Endothelial cell of umbilical vein (primary cell): ENCODE results near the gene APLP2. TPM values are rescaled to one million over a fixed set of nuclear protein-coding genes. Genes with fewer than 3 reads are reported as not detected.

Experiments used
- BruUV-seq: library from RNA; stranded (reverse); fragments of 400-500 nt; replicated peaks from 2 replicates; lab custom pipeline; 2021; lab: Mats Ljungman, UMichigan
- CTCF ChIA-PET: fragments of 300-600, 350-600 bp; sonication (Branson Sonifier 250); formaldehyde crosslinking; loops from one replicate; lab custom pipeline; 2021; ENCODE audit warnings: antibody characterized with exemption, inconsistent platforms; lab: Charles Lee
- POLR2A ChIA-PET: fragments of 300-600, 350-600 bp; sonication (Branson Sonifier 250); formaldehyde crosslinking; loops from one replicate; lab custom pipeline; 2021; ENCODE audit warnings: antibody characterized with exemption, inconsistent platforms; lab: Charles Lee
- DNase-seq: peaks from one replicate; pipeline ENCODE4 v3.0.0-alpha.2; 2011; ENCODE audit warnings: low read depth, low spot score
- FAIRE-seq: peaks from 2 replicates; lab custom pipeline; 2011; peaks lifted over from hg19 to GRCh38; lab: Jason Lieb, UNC
- H2AFZ ChIP-seq: 2 replicates; pipeline ENCODE4 v1.6.0; 2012; ENCODE audit warnings: low read depth, low read length, control low read depth, inconsistent platforms
- H3K27ac ChIP-seq: 2 replicates; pipeline ENCODE4 v1.5.1; 2011; ENCODE audit warnings: low read depth, mild to moderate bottlenecking, control low read depth, low read length, moderate library complexity; ENCODE audit not compliant: insufficient read depth
- H3K27me3 ChIP-seq, 2 experiments: 2 replicates each; pipeline versions ENCODE4 v1.6.0 to v1.6.1; 2011; ENCODE audit warnings: low read length in 2 of 2, mixed read lengths in 1 of 2; ENCODE audit not compliant: control insufficient read depth in 2 of 2, insufficient read depth in 2 of 2
- H3K36me3 ChIP-seq, 2 experiments: 2 replicates in 1 of 2; 3 replicates in 1 of 2; pipeline ENCODE4 v1.5.1; 2011; ENCODE audit warnings: low read length in 2 of 2, mild to moderate bottlenecking in 1 of 2, moderate library complexity in 1 of 2; ENCODE audit not compliant: control insufficient read depth in 2 of 2, insufficient read depth in 2 of 2; ENCODE audit errors: extremely low read depth in 1 of 2
- H3K4me1 ChIP-seq: 3 replicates; pipeline ENCODE4 v1.5.1; 2011; ENCODE audit warnings: mild to moderate bottlenecking, low read length; ENCODE audit not compliant: control insufficient read depth, insufficient read depth; ENCODE audit errors: extremely low read depth
- H3K4me2 ChIP-seq: 2 replicates; pipeline ENCODE4 v1.6.1; 2011; ENCODE audit warnings: low read length, control low read depth, mixed read lengths; ENCODE audit not compliant: insufficient read depth
- H3K4me3 ChIP-seq, 3 experiments: fragments of 200-600 bp in 1 of 3; sonication (generic), shearing (Covaris generic) in 1 of 3; replicated peaks in 1 of 3; 2 replicates each; pipeline ENCODE4 v1.5.1; 2011 to 2016; ENCODE audit warnings: control low read depth in 3 of 3, low read length in 3 of 3, mild to moderate bottlenecking in 2 of 3, inconsistent platforms in 1 of 3, low read depth in 1 of 3, moderate library complexity in 1 of 3; ENCODE audit not compliant: insufficient read depth in 1 of 3
- H3K79me2 ChIP-seq: 2 replicates; pipeline ENCODE4 v1.6.0; 2012; ENCODE audit warnings: low read length, inconsistent platforms; ENCODE audit not compliant: control insufficient read depth, insufficient read depth
- H3K9ac ChIP-seq: replicated peaks from 2 replicates; pipeline ENCODE3; 2011; ENCODE audit warnings: low read length, control low read depth; ENCODE audit not compliant: insufficient read depth; ENCODE audit errors: extremely low read depth
- H3K9me1 ChIP-seq: replicated peaks from 3 replicates; pipeline ENCODE4 v1.6.0; 2011; ENCODE audit warnings: mild to moderate bottlenecking, low read length; ENCODE audit not compliant: control insufficient read depth, insufficient read depth; ENCODE audit errors: extremely low read depth
- H3K9me3 ChIP-seq: replicated peaks from 2 replicates; pipeline ENCODE4 v1.5.1; 2012; ENCODE audit warnings: low read length, inconsistent platforms; ENCODE audit not compliant: control insufficient read depth, insufficient read depth
- H4K20me1 ChIP-seq: replicated peaks from 2 replicates; pipeline ENCODE3; 2011; ENCODE audit warnings: mild to moderate bottlenecking, low read length; ENCODE audit not compliant: control insufficient read depth, insufficient read depth; ENCODE audit errors: extremely low read depth
- FOS ChIP-seq: IDR thresholded peaks from 2 replicates; pipeline ENCODE4 v1.6.1; 2011; ENCODE audit warnings: mild to moderate bottlenecking, low read length, moderate library complexity, borderline replicate concordance; ENCODE audit not compliant: insufficient read depth
- JUN ChIP-seq: IDR thresholded peaks from 2 replicates; pipeline ENCODE4 v1.6.1; 2011; ENCODE audit warnings: borderline replicate concordance, low read depth; ENCODE audit not compliant: insufficient read length, insufficient read depth
- MAX ChIP-seq: IDR thresholded peaks from 2 replicates; pipeline ENCODE4 v1.6.1; 2011; ENCODE audit not compliant: insufficient read depth, insufficient read length
- MYC ChIP-seq: IDR thresholded peaks from one replicate; pipeline ENCODE4 v1.6.1; 2011; ENCODE audit warnings: mild to moderate bottlenecking, low read depth, low read length
- POLR2A ChIP-seq: IDR thresholded peaks from 2 replicates; pipeline ENCODE4 v1.6.1; 2012; ENCODE audit warnings: low read depth, mild to moderate bottlenecking, control low read depth, low read length
- POLR2AphosphoS5 ChIP-seq: IDR thresholded peaks from 2 replicates; pipeline ENCODE4 v1.6.1; 2012; ENCODE audit warnings: low read depth, mild to moderate bottlenecking, control low read depth, low read length, moderate library complexity; ENCODE audit not compliant: insufficient read depth
- dilution Hi-C: fragments of 300-500 bp; cut with MboI; formaldehyde crosslinking; loops from one replicate; pipeline ENCODE4 v1.15.0; 2019; ENCODE audit warnings: low sequenced_read_pairs; ENCODE audit not compliant: extremely low pct_ligation_motif_present
- intact Hi-C: fragments of 100-400 bp; cut with micrococcal nuclease; formaldehyde crosslinking; loops from one replicate; pipeline ENCODE4 v1.10.0; 2022
- polyA plus RNA-seq, 4 experiments: library from polyadenylated mRNA; depleted of rRNA in 3 of 4; stranded (reverse) in 3 of 4; unstranded in 1 of 4; fragments of >200 nt; gene quantifications; 2 replicates each; pipeline versions ENCODE4 v1.2.1 to v1.2.3, GENCODE V29; 2011 to 2012; ENCODE audit warnings: missing spikeins in 1 of 4
- total RNA-seq: library from RNA; stranded (reverse); gene quantifications from 2 replicates; pipeline ENCODE4 v1.2.3, GENCODE V29; 2021
- TF ChIP-seq, protein P1 (sequence below), 2 donors: IDR thresholded peaks; 1 replicate in 1 of 2; 2 replicates in 1 of 2; pipeline ENCODE4 v1.5.1; 2011; ENCODE audit warnings: low read length in 2 of 2, mild to moderate bottlenecking in 2 of 2, moderate library complexity in 2 of 2, control low read depth in 1 of 2, inconsistent platforms in 1 of 2, low read depth in 1 of 2; ENCODE audit not compliant: insufficient read depth in 1 of 2; ENCODE audit errors: extremely low read depth in 1 of 2

APLP2 gene
- total and polyA plus RNA-seq, 2 donors (not counting 3 experiments of a cell fraction or from before 2014, with no cell fraction given) = 493 to 543 TPM

DNA sequence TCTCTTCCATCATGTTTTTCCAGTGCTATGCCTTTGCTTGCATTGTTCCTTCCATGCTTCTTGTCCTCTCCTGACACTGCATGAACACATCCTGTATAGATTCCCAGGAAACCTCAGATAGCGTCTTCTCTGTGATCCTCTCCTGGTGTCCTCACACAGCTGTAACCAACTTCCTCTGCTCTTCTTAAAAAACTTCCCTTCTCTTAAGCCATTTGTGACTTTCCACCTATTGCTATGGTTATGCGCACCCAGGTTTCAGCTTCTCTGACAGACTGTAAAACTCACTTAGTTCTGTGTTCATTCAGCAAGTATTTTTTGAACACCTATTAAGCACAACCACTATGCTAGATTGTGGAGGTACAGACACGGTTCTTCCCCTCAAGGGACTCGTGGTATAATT is 5.1 kb upstream of the APLP2 start:
- ChIA-PET CTCF (interaction anchor here (0.9 to 1.4 kb wide), 2 partner anchors 9 to 139 kb away, joined by 3 read pairs; no protein-coding TSS in a partner anchor), POLR2A (no interaction called here)
- no peak for DNase-seq
- Histone ChIP-seq H3K36me3 (no peaks in the 10 kb centered on the region), H3K9me3 (no peaks in the 10 kb centered on the region), H3K9ac (no peak overlapping the region), H3K27me3 (peaks cover 0 to 7% of the 10 kb centered on the region in 2 experiments), H3K4me3 (no peak overlapping the region), H2AFZ (no peak overlapping the region), H3K9me1 (no peaks in the 10 kb centered on the region), H4K20me1 (no peaks in the 10 kb centered on the region), H3K4me2 (no peak overlapping the region), H3K27ac (no peak overlapping the region), H3K4me1 (peaks cover 8% of the 10 kb centered on the region), H3K79me2 (no peaks in the 10 kb centered on the region)
- no peak for FAIRE-seq
- no TSS peak for BruUV-seq
- intact Hi-C loops (no loop called here), dilution Hi-C loops (no loop called here)
- TF ChIP-seq MAX = no peak
- no peak for TF ChIP-seq POLR2A
- TF ChIP-seq, protein P1, sequence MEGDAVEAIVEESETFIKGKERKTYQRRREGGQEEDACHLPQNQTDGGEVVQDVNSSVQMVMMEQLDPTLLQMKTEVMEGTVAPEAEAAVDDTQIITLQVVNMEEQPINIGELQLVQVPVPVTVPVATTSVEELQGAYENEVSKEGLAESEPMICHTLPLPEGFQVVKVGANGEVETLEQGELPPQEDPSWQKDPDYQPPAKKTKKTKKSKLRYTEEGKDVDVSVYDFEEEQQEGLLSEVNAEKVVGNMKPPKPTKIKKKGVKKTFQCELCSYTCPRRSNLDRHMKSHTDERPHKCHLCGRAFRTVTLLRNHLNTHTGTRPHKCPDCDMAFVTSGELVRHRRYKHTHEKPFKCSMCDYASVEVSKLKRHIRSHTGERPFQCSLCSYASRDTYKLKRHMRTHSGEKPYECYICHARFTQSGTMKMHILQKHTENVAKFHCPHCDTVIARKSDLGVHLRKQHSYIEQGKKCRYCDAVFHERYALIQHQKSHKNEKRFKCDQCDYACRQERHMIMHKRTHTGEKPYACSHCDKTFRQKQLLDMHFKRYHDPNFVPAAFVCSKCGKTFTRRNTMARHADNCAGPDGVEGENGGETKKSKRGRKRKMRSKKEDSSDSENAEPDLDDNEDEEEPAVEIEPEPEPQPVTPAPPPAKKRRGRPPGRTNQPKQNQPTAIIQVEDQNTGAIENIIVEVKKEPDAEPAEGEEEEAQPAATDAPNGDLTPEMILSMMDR (IDR thresholded peaks at IDR 0.05; ENCODE audit: extremely low read depth in 1 of 2, insufficient read depth in 1 of 2, low read depth in 1 of 2, low read length in 2 of 2) = no peak
- no peak for TF ChIP-seq MYC
- TF ChIP-seq FOS = no peak
- TF ChIP-seq POLR2AphosphoS5 = no peak
- TF ChIP-seq JUN = no peak
